AG09319 (cell line): ENCODE data around the gene CLEC1B.
"Not testable (repeated sequence)": the region's sequence is repeated elsewhere in the genome, so short reads cannot be mapped to it uniquely, and the experiment has no call there.

Experiments
- DNase-seq: peaks from one replicate; pipeline ENCODE4 v3.0.0-alpha.2; 2010; ENCODE audit warnings: low read depth; ENCODE audit errors: extremely low read depth
- CTCF ChIP-seq: IDR thresholded peaks from 2 replicates; pipeline ENCODE4 v1.5.1; 2011; ENCODE audit warnings: low read depth, mild to moderate bottlenecking, inconsistent platforms, low read length, moderate library complexity

The CLEC1B gene

GRCh38 chr12:10027721-10028120 lies 28.8 kb upstream of the CLEC1B start:
- DNase-seq = no peak
- TF ChIP-seq CTCF = no peak

GRCh38 chr12:10027311-10027710 lies 28.4 kb upstream of the CLEC1B start:
- DNase-seq = no peak
- TF ChIP-seq CTCF = no peak

- not testable (repeated sequence) for DNase-seq
Measured at GRCh38 chr12:10026666-10027065, 27.7 kb upstream of the CLEC1B start.

- no peak for TF ChIP-seq CTCF
- no peak for DNase-seq
Measured at GRCh38 chr12:10025236-10025635, 26.3 kb upstream of the CLEC1B start.

GRCh38 chr12:10021342-10021741 lies 22.4 kb upstream of the CLEC1B start:
- DNase-seq = no peak
- TF ChIP-seq CTCF = no peak

- DNase-seq = no peak
- no peak for TF ChIP-seq CTCF
Measured at GRCh38 chr12:10018386-10018785, 19.5 kb upstream of the CLEC1B start.

GRCh38 chr12:10016881-10017280 lies 18.0 kb upstream of the CLEC1B start:
- TF ChIP-seq CTCF = no peak
- no peak for DNase-seq

- TF ChIP-seq CTCF = no peak
Measured at GRCh38 chr12:10015450-10015849, 16.5 kb upstream of the CLEC1B start.

More at GRCh38 chr12:10015450-10015849, 16.5 kb upstream of the CLEC1B start:
- no peak for DNase-seq
